Measurements from ENCODE around the gene NINJ2.

Gene NINJ2

DNA sequence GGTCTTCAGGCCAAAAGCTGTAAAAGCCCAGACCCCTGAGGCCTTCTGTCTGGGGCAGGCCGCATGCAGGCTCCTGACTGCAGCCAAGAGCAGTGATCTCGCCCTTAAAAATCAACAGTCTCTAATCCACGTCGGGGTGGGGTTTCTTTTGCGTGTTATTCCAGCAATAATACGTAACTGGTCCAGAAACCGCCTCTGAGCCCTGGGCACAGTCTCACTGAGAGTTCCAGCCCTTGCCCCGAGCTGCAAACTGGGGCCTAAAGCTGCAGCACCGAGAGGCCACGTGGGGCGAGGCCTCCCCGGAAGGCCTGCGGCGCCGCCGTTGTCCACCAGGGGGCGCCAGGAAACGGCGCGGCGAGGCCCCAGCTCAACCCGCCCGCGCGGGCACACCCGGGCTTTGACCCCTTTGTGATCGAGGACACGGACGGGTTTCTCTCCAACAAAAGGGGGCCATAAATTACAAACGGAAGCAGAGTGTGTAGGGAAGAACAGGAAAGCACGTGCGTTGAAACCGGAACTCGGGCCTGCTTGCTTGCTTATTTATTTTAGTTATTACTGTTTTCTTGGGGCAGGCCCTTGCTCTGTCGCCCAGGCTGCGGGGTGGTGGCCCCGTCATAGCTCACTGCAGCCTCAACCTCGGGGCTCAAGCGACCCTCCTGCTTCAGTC, 87.2 kb downstream of the NINJ2 start:
- Histone ChIP-seq H3K4me1 (ENCODE audit: insufficient read depth, insufficient read length) (peaks cover 31% of the 10 kb centered on the region), H3K36me3 (ENCODE audit: insufficient read depth, insufficient read length, low read length) (no peaks in the 10 kb centered on the region), H3K9ac (ENCODE audit: insufficient read length, low read depth) (peak overlapping the region; percentile 81), H3K4me3 (ENCODE audit: insufficient read length, low read depth) (no peak overlapping the region), H3K9me3 (ENCODE audit: insufficient read depth, low read length) (no peaks in the 10 kb centered on the region), H3K27me3 (ENCODE audit: insufficient read depth, insufficient read length) (no peaks in the 10 kb centered on the region)
- TF ChIP-seq YY1 (IDR thresholded peaks at IDR 0.05; ENCODE audit: insufficient read depth, insufficient read length) (no peak), ZNF274 (IDR thresholded peaks at IDR 0.05; ENCODE audit: low read depth, low read length) (no peak), SUZ12 (IDR thresholded peaks at IDR 0.05; ENCODE audit: extremely low read depth, insufficient read depth, insufficient read length) (no peak)
- DNase-seq (ENCODE audit: low read depth, low spot score) = peak; percentile 90

DNA sequence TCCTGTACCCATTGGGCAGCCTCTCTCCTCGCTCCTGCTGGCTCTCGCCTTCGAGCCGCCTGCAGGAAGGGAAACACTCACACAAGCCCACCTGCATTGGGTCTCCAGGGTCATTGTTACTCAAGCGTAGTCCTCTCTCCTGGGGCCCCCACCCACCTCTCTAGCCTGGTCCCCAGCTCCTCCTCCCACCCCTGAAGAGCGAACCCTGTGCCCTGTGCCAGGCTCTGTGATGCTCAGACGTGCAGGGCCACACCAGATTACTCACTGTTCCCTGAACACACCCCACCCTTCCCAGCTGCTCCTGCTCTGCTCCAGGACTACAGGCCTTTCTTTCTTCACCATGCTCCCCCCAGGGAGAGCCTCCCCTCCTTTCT, 88.1 kb downstream of the NINJ2 start:
- Histone ChIP-seq H3K9ac (ENCODE audit: insufficient read length, low read depth) (peak overlapping the region; percentile 81), H3K4me1 (ENCODE audit: insufficient read depth, insufficient read length) (peaks cover 27% of the 10 kb centered on the region)
- DNase-seq (ENCODE audit: low read depth, low spot score) = no peak

DNA sequence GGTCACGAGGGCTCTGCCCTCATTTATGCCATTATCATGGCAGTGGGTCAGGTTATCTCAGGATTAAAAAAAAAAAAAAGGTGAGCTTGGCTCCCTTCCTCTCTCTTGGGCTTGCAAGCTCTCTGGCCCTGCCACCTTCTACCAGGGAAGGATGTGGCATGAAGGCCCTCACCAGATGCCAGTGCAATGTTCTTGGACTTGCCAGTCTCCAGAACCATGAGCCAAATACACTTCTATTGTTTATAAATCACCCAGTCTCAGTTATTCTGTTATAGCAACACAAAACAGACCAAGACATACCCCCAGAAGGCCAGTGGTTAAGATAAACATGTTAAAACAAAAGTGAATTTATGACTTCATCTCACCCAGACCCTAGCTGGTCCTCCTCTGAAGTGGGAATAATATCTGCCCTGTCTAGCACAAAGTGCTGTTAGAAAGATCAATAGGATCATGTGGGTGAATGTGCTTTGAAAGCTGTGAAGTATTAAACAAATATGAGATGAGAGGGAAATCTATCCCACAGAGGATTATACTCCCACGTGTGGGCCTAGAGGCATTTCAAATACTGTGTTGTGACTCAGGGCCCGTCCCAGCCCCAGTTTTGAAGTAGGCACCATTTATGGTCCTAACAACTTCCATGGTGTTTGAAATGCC, 88.6 kb downstream of the NINJ2 start:
- Histone ChIP-seq H3K9me3 (ENCODE audit: insufficient read depth, low read length) (no peaks in the 10 kb centered on the region), H3K9ac (ENCODE audit: insufficient read length, low read depth) (no peak overlapping the region), H3K4me3 (ENCODE audit: insufficient read length, low read depth) (no peak overlapping the region), H3K27me3 (ENCODE audit: insufficient read depth, insufficient read length) (no peaks in the 10 kb centered on the region), H3K36me3 (ENCODE audit: insufficient read depth, insufficient read length, low read length) (no peaks in the 10 kb centered on the region), H3K4me1 (ENCODE audit: insufficient read depth, insufficient read length) (peaks cover 27% of the 10 kb centered on the region)
- no peak for TF ChIP-seq YY1 (IDR thresholded peaks at IDR 0.05; ENCODE audit: insufficient read depth, insufficient read length)
- no peak for TF ChIP-seq ZNF274 (IDR thresholded peaks at IDR 0.05; ENCODE audit: low read depth, low read length)
- no peak for TF ChIP-seq SUZ12 (IDR thresholded peaks at IDR 0.05; ENCODE audit: extremely low read depth, insufficient read depth, insufficient read length)
- no peak for DNase-seq (ENCODE audit: low read depth, low spot score)

More for the DNA sequence above, 88.1 kb downstream of the NINJ2 start:
- no peak overlapping the region for H3K4me3 ChIP-seq (ENCODE audit: insufficient read length, low read depth)
- TF ChIP-seq SUZ12 (IDR thresholded peaks at IDR 0.05; ENCODE audit: extremely low read depth, insufficient read depth, insufficient read length) = no peak
- TF ChIP-seq YY1 (IDR thresholded peaks at IDR 0.05; ENCODE audit: insufficient read depth, insufficient read length) = no peak
- TF ChIP-seq ZNF274 (IDR thresholded peaks at IDR 0.05; ENCODE audit: low read depth, low read length) = no peak
- no peaks in the 10 kb centered on the region for H3K36me3 ChIP-seq (ENCODE audit: insufficient read depth, insufficient read length, low read length)
- H3K27me3 ChIP-seq (ENCODE audit: insufficient read depth, insufficient read length) = no peaks in the 10 kb centered on the region
- no peaks in the 10 kb centered on the region for H3K9me3 ChIP-seq (ENCODE audit: insufficient read depth, low read length)

DNA sequence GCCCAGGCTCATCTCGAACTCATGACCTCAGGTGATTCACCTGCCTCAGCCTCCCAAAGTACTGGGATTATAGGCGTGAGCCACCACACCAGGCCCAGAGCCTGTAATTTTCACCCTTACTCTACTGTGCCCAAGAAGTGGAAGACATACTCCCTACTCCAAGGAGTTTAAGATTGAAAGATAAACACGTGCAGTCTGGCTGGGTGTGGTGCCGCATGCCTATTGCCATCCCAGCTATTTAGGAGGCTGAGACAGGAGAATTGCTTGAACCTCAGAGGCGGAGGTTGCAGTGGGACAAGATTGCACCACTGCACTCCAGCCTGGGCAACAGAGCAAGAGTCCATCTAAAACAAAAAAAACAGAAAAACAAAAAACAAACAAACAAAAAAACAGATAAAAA, 90.0 kb downstream of the NINJ2 start:
- Histone ChIP-seq H3K27me3 (ENCODE audit: insufficient read depth, insufficient read length) (peaks cover 7% of the 10 kb centered on the region), H3K9me3 (ENCODE audit: insufficient read depth, low read length) (no peaks in the 10 kb centered on the region), H3K4me3 (ENCODE audit: insufficient read length, low read depth) (no peak overlapping the region), H3K9ac (ENCODE audit: insufficient read length, low read depth) (no peak overlapping the region), H3K4me1 (ENCODE audit: insufficient read depth, insufficient read length) (peaks cover 35% of the 10 kb centered on the region), H3K36me3 (ENCODE audit: insufficient read depth, insufficient read length, low read length) (no peaks in the 10 kb centered on the region)
- no peak for DNase-seq (ENCODE audit: low read depth, low spot score)
- no peak for TF ChIP-seq YY1 (IDR thresholded peaks at IDR 0.05; ENCODE audit: insufficient read depth, insufficient read length)
- TF ChIP-seq ZNF274 (IDR thresholded peaks at IDR 0.05; ENCODE audit: low read depth, low read length) = no peak
- no peak for TF ChIP-seq SUZ12 (IDR thresholded peaks at IDR 0.05; ENCODE audit: extremely low read depth, insufficient read depth, insufficient read length)

DNA sequence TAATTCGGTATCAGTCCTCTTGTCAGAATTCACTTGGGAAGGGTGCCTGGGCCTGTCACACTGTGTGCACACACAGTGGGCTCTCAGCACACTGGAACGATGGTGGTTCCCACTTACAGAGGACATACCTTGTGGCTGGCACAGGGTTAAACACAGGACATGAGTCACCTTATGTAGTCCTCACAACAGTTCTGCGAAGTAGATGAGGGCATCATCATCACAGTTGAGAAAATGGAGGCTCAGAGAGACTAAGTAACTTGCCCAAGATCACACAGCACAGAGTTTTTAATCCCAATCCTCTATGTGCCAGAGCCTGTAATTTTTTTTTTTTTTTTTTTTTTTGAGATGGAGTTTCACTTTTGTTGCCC, 90.7 kb downstream of the NINJ2 start:
- Histone ChIP-seq H3K27me3 (ENCODE audit: insufficient read depth, insufficient read length) (peaks cover 7% of the 10 kb centered on the region), H3K4me1 (ENCODE audit: insufficient read depth, insufficient read length) (peaks cover 35% of the 10 kb centered on the region)

DNA sequence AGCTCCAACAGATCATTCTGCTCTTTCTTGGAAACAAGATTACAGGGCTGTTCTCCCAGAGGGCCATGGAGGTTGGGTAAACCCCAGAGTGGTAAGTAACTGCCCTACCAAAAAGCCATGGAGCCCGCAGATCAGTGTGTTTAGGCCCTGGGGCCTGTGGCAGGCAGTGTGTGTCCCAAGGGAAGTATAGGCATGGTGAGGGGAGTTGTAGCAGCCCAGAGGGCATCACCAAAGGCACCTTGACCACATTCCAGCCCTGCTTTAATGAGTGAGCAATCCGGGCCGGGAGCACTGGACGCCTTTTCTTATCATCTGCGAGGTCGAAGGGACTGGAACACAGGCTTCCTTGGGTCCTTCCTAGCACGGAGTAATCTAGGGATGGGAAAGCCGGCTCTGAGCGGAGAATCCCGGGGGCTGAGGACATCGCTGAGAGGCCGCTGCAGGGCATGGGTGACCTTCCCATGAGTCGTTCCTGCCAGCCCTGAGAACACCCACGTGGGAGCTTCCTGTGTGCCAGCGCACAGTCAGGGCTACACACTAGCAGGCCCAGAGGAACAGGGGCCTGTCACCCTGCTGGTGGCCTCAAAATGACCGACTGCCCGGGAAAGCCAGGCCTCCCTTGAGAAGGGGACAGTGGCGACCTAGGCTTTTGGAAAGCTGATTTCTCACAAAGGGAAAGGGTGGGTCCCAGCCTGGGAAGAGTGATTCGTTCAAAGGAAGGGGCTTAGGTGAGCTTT, 91.3 kb downstream of the NINJ2 start:
- TF ChIP-seq ZNF274 (IDR thresholded peaks at IDR 0.05; ENCODE audit: low read depth, low read length) = no peak
- TF ChIP-seq SUZ12 (IDR thresholded peaks at IDR 0.05; ENCODE audit: extremely low read depth, insufficient read depth, insufficient read length) = no peak
- no peak for TF ChIP-seq YY1 (IDR thresholded peaks at IDR 0.05; ENCODE audit: insufficient read depth, insufficient read length)
- Histone ChIP-seq H3K36me3 (ENCODE audit: insufficient read depth, insufficient read length, low read length) (no peaks in the 10 kb centered on the region), H3K9me3 (ENCODE audit: insufficient read depth, low read length) (no peaks in the 10 kb centered on the region), H3K27me3 (ENCODE audit: insufficient read depth, insufficient read length) (peaks cover 7% of the 10 kb centered on the region), H3K4me3 (ENCODE audit: insufficient read length, low read depth) (no peak overlapping the region), H3K4me1 (ENCODE audit: insufficient read depth, insufficient read length) (peaks cover 35% of the 10 kb centered on the region), H3K9ac (ENCODE audit: insufficient read length, low read depth) (peak overlapping the region; percentile 45)
- no peak for DNase-seq (ENCODE audit: low read depth, low spot score)

More for the DNA sequence above, 90.7 kb downstream of the NINJ2 start:
- no peaks in the 10 kb centered on the region for H3K36me3 ChIP-seq (ENCODE audit: insufficient read depth, insufficient read length, low read length)
- H3K9me3 ChIP-seq (ENCODE audit: insufficient read depth, low read length) = no peaks in the 10 kb centered on the region
- H3K9ac ChIP-seq (ENCODE audit: insufficient read length, low read depth) = no peak overlapping the region
- no peak for DNase-seq (ENCODE audit: low read depth, low spot score)
- H3K4me3 ChIP-seq (ENCODE audit: insufficient read length, low read depth) = no peak overlapping the region
- TF ChIP-seq ZNF274 (IDR thresholded peaks at IDR 0.05; ENCODE audit: low read depth, low read length) (no peak), YY1 (IDR thresholded peaks at IDR 0.05; ENCODE audit: insufficient read depth, insufficient read length) (no peak), SUZ12 (IDR thresholded peaks at IDR 0.05; ENCODE audit: extremely low read depth, insufficient read depth, insufficient read length) (no peak)
